HepG2 (cell line): ENCODE results near the gene HEMK1. TPM values are rescaled to one million over a fixed set of nuclear protein-coding genes. Genes with fewer than 3 reads are reported as not detected.

Experiments used
- ATAC-seq: fragments of 200-7000 bp; cut with Tn5 transposase; 3 replicates; pipeline ENCODE4 v1.9.1; 2020; ENCODE audit warnings: mild to moderate bottlenecking, moderate library complexity
- BruUV-seq: library from RNA; stranded (reverse); fragments of 400-500 nt; replicated peaks from 2 replicates; lab custom pipeline; 2021; lab: Mats Ljungman, UMichigan
- CTCF ChIA-PET: fragments of 300-600 bp; formaldehyde crosslinking; extraction: SDS; loops from one replicate; lab custom pipeline; 2021; ENCODE audit warnings: low total read pairs, inconsistent platforms, low intra/inter-chr PET ratio; lab: Yijun Ruan, JAX
- POLR2A ChIA-PET: fragments of 350-600 bp; sonication (Branson Sonifier 250); formaldehyde crosslinking; loops from one replicate; lab custom pipeline; 2020; ENCODE audit warnings: antibody characterized with exemption, inconsistent platforms; lab: Yijun Ruan, JAX
- DNase-seq: peaks from one replicate; pipeline ENCODE4 v3.0.0-alpha.2; 2015; ENCODE audit warnings: low spot score
- FAIRE-seq: peaks from 3 replicates; lab custom pipeline; 2011; peaks lifted over from hg19 to GRCh38; lab: Jason Lieb, UNC
- H2AFZ ChIP-seq: one replicate; pipeline ENCODE4 v1.6.1; 2011; ENCODE audit warnings: low read length, inconsistent platforms
- H3K27ac ChIP-seq: fragments of 300-600 bp; 3 replicates; pipeline ENCODE4 v1.8.0; 2011; ENCODE audit warnings: mixed run types, mild to moderate bottlenecking, mixed read lengths, low read length, inconsistent platforms; ENCODE audit not compliant: insufficient read depth; ENCODE audit errors: extremely low read length
- H3K27me3 ChIP-seq, 2 experiments: fragments of 200-600 bp in 1 of 2; 2 replicates in 1 of 2; 3 replicates in 1 of 2; pipeline versions ENCODE4 v1.6.0 to v1.8.0; 2011; ENCODE audit warnings: low read length in 2 of 2, mild to moderate bottlenecking in 2 of 2, moderate library complexity in 2 of 2, inconsistent platforms in 1 of 2; ENCODE audit not compliant: insufficient read depth in 2 of 2, control insufficient read depth in 1 of 2
- H3K36me3 ChIP-seq, 2 experiments: fragments of 200-600 bp in 1 of 2; replicated peaks in 1 of 2; 2 replicates in 1 of 2; 3 replicates in 1 of 2; pipeline versions ENCODE4 v1.5.1 to v1.8.0; 2011; ENCODE audit warnings: low read length in 2 of 2, inconsistent platforms in 1 of 2; ENCODE audit not compliant: insufficient read depth in 2 of 2, control insufficient read depth in 1 of 2
- H3K4me1 ChIP-seq: 2 replicates; pipeline ENCODE4 v1.5.1; 2012; ENCODE audit warnings: low read length, inconsistent platforms; ENCODE audit not compliant: insufficient read depth
- H3K4me2 ChIP-seq: 2 replicates; pipeline ENCODE4 v1.6.0; 2011; ENCODE audit warnings: low read depth, low read length, inconsistent platforms
- H3K4me3 ChIP-seq, 3 experiments: fragments of 200-600 bp in 1 of 3; sonication (generic), shearing (Covaris generic) in 1 of 3; replicated peaks in 1 of 3; 2 replicates each; pipeline ENCODE4 v1.5.1; 2011 to 2016; ENCODE audit warnings: low read length in 3 of 3, inconsistent platforms in 2 of 3, low read depth in 2 of 3, mild to moderate bottlenecking in 2 of 3, control low read depth in 1 of 3, mixed read lengths in 1 of 3; ENCODE audit not compliant: insufficient read depth in 1 of 3
- H3K79me2 ChIP-seq: one replicate; pipeline ENCODE4 v1.6.1; 2011; ENCODE audit warnings: low read length, inconsistent platforms; ENCODE audit not compliant: insufficient read depth
- H3K9ac ChIP-seq: 2 replicates; pipeline ENCODE4 v1.6.0; 2011; ENCODE audit warnings: mild to moderate bottlenecking, low read depth, low read length, inconsistent platforms; ENCODE audit not compliant: insufficient read depth
- H3K9me3 ChIP-seq: 2 replicates; pipeline ENCODE4 v1.5.1; 2012; ENCODE audit warnings: mild to moderate bottlenecking, low read length
- H4K20me1 ChIP-seq: 2 replicates; pipeline ENCODE4 v1.6.0; 2011; ENCODE audit warnings: inconsistent platforms, mild to moderate bottlenecking, low read length, moderate library complexity; ENCODE audit not compliant: insufficient read depth
- ASH2L ChIP-seq: fragments of 300-600, 200-600 bp; sonication (generic); IDR thresholded peaks from 2 replicates; pipeline ENCODE4 v1.7.0; 2017; ENCODE audit warnings: low read depth, mild to moderate bottlenecking, moderate library complexity, mixed read lengths, low read length; ENCODE audit not compliant: insufficient read length
- CAMTA2 ChIP-seq: sonication (generic); formaldehyde crosslinking; IDR thresholded peaks from 2 replicates; pipeline ENCODE4 v1.4.0; 2020; ENCODE audit warnings: mild to moderate bottlenecking, missing genetic modification reagents, borderline replicate concordance
- GPBP1L1 ChIP-seq: sonication (generic); formaldehyde crosslinking; IDR thresholded peaks from 2 replicates; pipeline ENCODE4 v1.5.0; 2020; ENCODE audit warnings: mild to moderate bottlenecking, missing genetic modification reagents
- MLLT10 ChIP-seq: sonication (generic); formaldehyde crosslinking; IDR thresholded peaks from 2 replicates; pipeline ENCODE4 v1.4.0; 2020; ENCODE audit warnings: missing genetic modification reagents
- MXD4 ChIP-seq: IDR thresholded peaks from 2 replicates; pipeline ENCODE4 v1.6.1; 2016; ENCODE audit warnings: mild to moderate bottlenecking, missing biosample characterization, missing genetic modification reagents
- POGZ ChIP-seq: sonication (generic); formaldehyde crosslinking; IDR thresholded peaks from 2 replicates; pipeline ENCODE4 v1.4.0; 2020; ENCODE audit warnings: mild to moderate bottlenecking, missing genetic modification reagents
- RNF219 ChIP-seq: sonication (generic); formaldehyde crosslinking; IDR thresholded peaks from 2 replicates; pipeline ENCODE4 v1.5.0; 2020; ENCODE audit warnings: mild to moderate bottlenecking, missing genetic modification reagents
- SP2 ChIP-seq: sonication (generic); formaldehyde crosslinking; IDR thresholded peaks from 2 replicates; pipeline ENCODE4 v1.5.1; 2020; ENCODE audit warnings: mild to moderate bottlenecking, missing genetic modification reagents
- TBP ChIP-seq: sonication (generic); formaldehyde crosslinking; IDR thresholded peaks from 2 replicates; pipeline ENCODE4 v1.5.0; 2020; ENCODE audit warnings: missing genetic modification reagents
- ZBTB38 ChIP-seq: sonication (generic); formaldehyde crosslinking; IDR thresholded peaks from 2 replicates; pipeline ENCODE4 v1.5.1; 2020; ENCODE audit warnings: mild to moderate bottlenecking, missing genetic modification reagents
- ZMYM2 ChIP-seq: sonication (generic); formaldehyde crosslinking; IDR thresholded peaks from 2 replicates; pipeline ENCODE4 v1.8.0; 2022; ENCODE audit warnings: mild to moderate bottlenecking, missing genetic modification reagents
- ZNF484 ChIP-seq: sonication (generic); formaldehyde crosslinking; IDR thresholded peaks from 2 replicates; pipeline ENCODE4 v1.5.1; 2020; ENCODE audit warnings: mild to moderate bottlenecking, low read depth, missing genetic modification reagents, borderline replicate concordance
- ZNF570 ChIP-seq: sonication (generic); formaldehyde crosslinking; IDR thresholded peaks from 2 replicates; pipeline ENCODE4 v1.4.0; 2020; ENCODE audit warnings: mild to moderate bottlenecking, missing genetic modification reagents, borderline replicate concordance
- ZNF605 ChIP-seq: sonication (generic); formaldehyde crosslinking; IDR thresholded peaks from 2 replicates; pipeline ENCODE4 v1.8.0; 2022; ENCODE audit warnings: mild to moderate bottlenecking, missing genetic modification reagents
- ZNF674 ChIP-seq: sonication (generic); formaldehyde crosslinking; IDR thresholded peaks from 2 replicates; pipeline ENCODE4 v1.5.0; 2020; ENCODE audit warnings: low read depth, mild to moderate bottlenecking, missing genetic modification reagents
- ZUFSP ChIP-seq: sonication (generic); formaldehyde crosslinking; IDR thresholded peaks from 2 replicates; pipeline ENCODE4 v1.9.0; 2021; ENCODE audit warnings: missing genetic modification reagents, mild to moderate bottlenecking, borderline replicate concordance
- WGBS: methylation state at CpG from one replicate; pipeline ENCODE4 v1.1.6; 2017; ENCODE audit warnings: low lambda C conversion rate; 5-methylcytosine and 5-hydroxymethylcytosine counted together
- in situ Hi-C: cut with HindIII; loops from 2 replicates; pipeline ENCODE4 v1.10.0; 2017; ENCODE audit warnings: low pct_unique_long_range_greater_than_20kb; ENCODE audit not compliant: extremely low pct_ligation_motif_present
- intact Hi-C: fragments of 100-400 bp; cut with micrococcal nuclease; formaldehyde crosslinking; loops from one replicate; pipeline ENCODE4 v1.10.0; 2022; ENCODE audit not compliant: unreplicated experiment
- polyA plus RNA-seq, 8 experiments: library from polyadenylated mRNA; depleted of rRNA in 3 of 8; stranded (reverse) in 7 of 8; unstranded in 1 of 8; fragments of >200 nt; fragmentation: Illumina TruSeq in 4 of 8; extraction: Trizol in 4 of 8; gene quantifications; 2 replicates each; pipeline versions ENCODE4 v1.2.1 to v1.2.3, GENCODE V29; 2011 to 2016; ENCODE audit warnings: low read depth in 4 of 8, missing spikeins in 1 of 8, mixed read lengths in 1 of 8; ENCODE audit not compliant: insufficient read depth in 1 of 8
- total RNA-seq, 5 experiments: library from RNA; depleted of rRNA; stranded (reverse); fragments of >200 nt; fragmentation: Illumina TruSeq; extraction: Trizol; gene quantifications; 2 replicates each; pipeline ENCODE4 v1.2.3, GENCODE V29; 2016; ENCODE audit warnings: low read depth in 1 of 5

HEMK1 gene
- total and polyA plus RNA-seq, 2 of the 13 experiments (the other 11 are each of a cell fraction or from before 2014, with no cell fraction given), result 9.8 to 12.6 TPM

GRCh38 chr3:50645378-50645777 is 76.1 kb downstream of the HEMK1 start:
- in situ Hi-C loops (no loop called here), intact Hi-C loops (no loop called here)
- Histone ChIP-seq H3K27ac (no peak overlapping the region), H3K9me3 (no peaks in the 10 kb centered on the region), H2AFZ (no peak overlapping the region), H3K4me1 (no peaks in the 10 kb centered on the region), H3K27me3 (no peaks in the 10 kb centered on the region), H3K4me3 (no peak overlapping the region), H4K20me1 (no peaks in the 10 kb centered on the region), H3K36me3 (peaks cover 11 to 50% of the 10 kb centered on the region in 2 experiments), H3K4me2 (no peak overlapping the region), H3K9ac (no peak overlapping the region), H3K79me2 (no peaks in the 10 kb centered on the region)
- FAIRE-seq, result no peak
- TF ChIP-seq ZNF570 (CRISPR knock-in tag) (no peak), ZNF605 (CRISPR knock-in tag) (no peak), ASH2L (no peak), ZNF484 (CRISPR knock-in tag) (no peak), MXD4 (CRISPR knock-in tag) (no peak), MLLT10 (CRISPR knock-in tag) (no peak), ZBTB38 (CRISPR knock-in tag) (no peak), RNF219 (no peak), ZMYM2 (CRISPR knock-in tag) (no peak), ZUFSP (CRISPR knock-in tag) (no peak), POGZ (CRISPR knock-in tag) (no peak), SP2 (CRISPR knock-in tag) (no peak), TBP (no peak), GPBP1L1 (CRISPR knock-in tag) (no peak), ZNF674 (CRISPR knock-in tag) (no peak), CAMTA2 (no peak)
- WGBS, result 90% methylated on average over 2 of the region's 2 CpGs
- ChIA-PET CTCF (no interaction called here), POLR2A (no interaction called here)
- no peak for DNase-seq
- ATAC-seq, result no peak
- BruUV-seq, result no TSS peak
